ENCODE data around the gene STIM1. TPM values are rescaled to one million over a fixed set of nuclear protein-coding genes. Genes with fewer than 3 reads are reported as not detected.

Gene STIM1
- polyA plus RNA-seq, 1 donor, result 24.9 TPM

GRCh38 chr11:4018641-4019040 lies 163.2 kb downstream of the STIM1 start:
- no peaks in the 10 kb centered on the region for H3K9me3 ChIP-seq (ENCODE audit: control insufficient read depth, low read depth, low read length)
- DNase-seq, result no peak
- 100% methylated on average over 1 of the region's 2 CpGs for WGBS (ENCODE audit: insufficient coverage, low lambda C conversion rate)
- H3K4me1 ChIP-seq (ENCODE audit: control insufficient read depth, insufficient read depth, low read length), result no peaks in the 10 kb centered on the region
- H3K27ac ChIP-seq (ENCODE audit: low read length), result no peak overlapping the region
- H3K27me3 ChIP-seq (ENCODE audit: control insufficient read depth, insufficient read depth, low read length), result no peaks in the 10 kb centered on the region
- no peaks in the 10 kb centered on the region for H3K36me3 ChIP-seq (ENCODE audit: control insufficient read depth, insufficient read depth, low read length)
- no peak overlapping the region for H3K4me3 ChIP-seq (ENCODE audit: low read length)

GRCh38 chr11:4019891-4020290 lies 164.4 kb downstream of the STIM1 start:
- no peak for DNase-seq
- Histone ChIP-seq H3K27me3 (ENCODE audit: control insufficient read depth, insufficient read depth, low read length) (no peaks in the 10 kb centered on the region), H3K27ac (ENCODE audit: low read length) (no peak overlapping the region), H3K4me3 (ENCODE audit: low read length) (no peak overlapping the region), H3K4me1 (ENCODE audit: control insufficient read depth, insufficient read depth, low read length) (no peaks in the 10 kb centered on the region), H3K9me3 (ENCODE audit: control insufficient read depth, low read depth, low read length) (no peaks in the 10 kb centered on the region), H3K36me3 (ENCODE audit: control insufficient read depth, insufficient read depth, low read length) (no peaks in the 10 kb centered on the region)
- WGBS (ENCODE audit: insufficient coverage, low lambda C conversion rate), result 92% methylated on average over 2 of the region's 3 CpGs

- no peaks in the 10 kb centered on the region for H3K27me3 ChIP-seq (ENCODE audit: control insufficient read depth, insufficient read depth, low read length)
- WGBS (ENCODE audit: insufficient coverage, low lambda C conversion rate), result no CpG with 5 or more reads among the region's 5 CpGs
- no peak overlapping the region for H3K4me3 ChIP-seq (ENCODE audit: low read length)
- no peaks in the 10 kb centered on the region for H3K9me3 ChIP-seq (ENCODE audit: control insufficient read depth, low read depth, low read length)
- H3K27ac ChIP-seq (ENCODE audit: low read length), result no peak overlapping the region
- H3K4me1 ChIP-seq (ENCODE audit: control insufficient read depth, insufficient read depth, low read length), result no peaks in the 10 kb centered on the region
- H3K36me3 ChIP-seq (ENCODE audit: control insufficient read depth, insufficient read depth, low read length), result no peaks in the 10 kb centered on the region
- no peak for DNase-seq
Observed at GRCh38 chr11:4022669-4023068, 167.2 kb downstream of the STIM1 start.

- Histone ChIP-seq H3K27me3 (ENCODE audit: control insufficient read depth, insufficient read depth, low read length) (no peaks in the 10 kb centered on the region), H3K27ac (ENCODE audit: low read length) (peak overlapping the region; percentile 24), H3K4me3 (ENCODE audit: low read length) (no peak overlapping the region), H3K36me3 (ENCODE audit: control insufficient read depth, insufficient read depth, low read length) (no peaks in the 10 kb centered on the region), H3K9me3 (ENCODE audit: control insufficient read depth, low read depth, low read length) (no peaks in the 10 kb centered on the region), H3K4me1 (ENCODE audit: control insufficient read depth, insufficient read depth, low read length) (no peaks in the 10 kb centered on the region)
- DNase-seq, result peak in 1 of 2 donors; percentile 32
- WGBS (ENCODE audit: insufficient coverage, low lambda C conversion rate), result 79% methylated on average over 2 of the region's 3 CpGs
Observed at GRCh38 chr11:4025248-4025966, 169.9 kb downstream of the STIM1 start.

GRCh38 chr11:4025967-4026324 lies 170.5 kb downstream of the STIM1 start:
- H3K4me1 ChIP-seq (ENCODE audit: control insufficient read depth, insufficient read depth, low read length), result no peaks in the 10 kb centered on the region
- no peaks in the 10 kb centered on the region for H3K27me3 ChIP-seq (ENCODE audit: control insufficient read depth, insufficient read depth, low read length)
- no peak overlapping the region for H3K4me3 ChIP-seq (ENCODE audit: low read length)
- H3K36me3 ChIP-seq (ENCODE audit: control insufficient read depth, insufficient read depth, low read length), result no peaks in the 10 kb centered on the region
- H3K9me3 ChIP-seq (ENCODE audit: control insufficient read depth, low read depth, low read length), result no peaks in the 10 kb centered on the region
- DNase-seq, result peak in 1 of 2 donors; percentile 24
- no CpG with 5 or more reads among the region's 2 CpGs for WGBS (ENCODE audit: insufficient coverage, low lambda C conversion rate)
- H3K27ac ChIP-seq (ENCODE audit: low read length), result peak overlapping the region; percentile 24

- H3K27ac ChIP-seq (ENCODE audit: low read length), result peak overlapping the region; percentile 13
- H3K4me3 ChIP-seq (ENCODE audit: low read length), result no peak overlapping the region
- no peaks in the 10 kb centered on the region for H3K4me1 ChIP-seq (ENCODE audit: control insufficient read depth, insufficient read depth, low read length)
- no peaks in the 10 kb centered on the region for H3K27me3 ChIP-seq (ENCODE audit: control insufficient read depth, insufficient read depth, low read length)
- DNase-seq, result no peak
- H3K36me3 ChIP-seq (ENCODE audit: control insufficient read depth, insufficient read depth, low read length), result no peaks in the 10 kb centered on the region
- no CpG with 5 or more reads among the region's 1 CpG for WGBS (ENCODE audit: insufficient coverage, low lambda C conversion rate)
- H3K9me3 ChIP-seq (ENCODE audit: control insufficient read depth, low read depth, low read length), result no peaks in the 10 kb centered on the region
Observed at GRCh38 chr11:4026389-4026788, 170.9 kb downstream of the STIM1 start.

- H3K4me1 ChIP-seq (ENCODE audit: control insufficient read depth, insufficient read depth, low read length), result no peaks in the 10 kb centered on the region
- H3K36me3 ChIP-seq (ENCODE audit: control insufficient read depth, insufficient read depth, low read length), result no peaks in the 10 kb centered on the region
- H3K9me3 ChIP-seq (ENCODE audit: control insufficient read depth, low read depth, low read length), result no peaks in the 10 kb centered on the region
- no peak overlapping the region for H3K27ac ChIP-seq (ENCODE audit: low read length)
- DNase-seq, result no peak
- WGBS (ENCODE audit: insufficient coverage, low lambda C conversion rate), result 67% methylated on average over 1 of the region's 1 CpG
- no peak overlapping the region for H3K4me3 ChIP-seq (ENCODE audit: low read length)
- H3K27me3 ChIP-seq (ENCODE audit: control insufficient read depth, insufficient read depth, low read length), result no peaks in the 10 kb centered on the region
Observed at GRCh38 chr11:4027746-4028145, 172.3 kb downstream of the STIM1 start.

GRCh38 chr11:4030197-4030596 lies 174.7 kb downstream of the STIM1 start:
- Histone ChIP-seq H3K36me3 (ENCODE audit: control insufficient read depth, insufficient read depth, low read length) (no peaks in the 10 kb centered on the region), H3K4me1 (ENCODE audit: control insufficient read depth, insufficient read depth, low read length) (no peaks in the 10 kb centered on the region), H3K27ac (ENCODE audit: low read length) (no peak overlapping the region), H3K27me3 (ENCODE audit: control insufficient read depth, insufficient read depth, low read length) (no peaks in the 10 kb centered on the region), H3K9me3 (ENCODE audit: control insufficient read depth, low read depth, low read length) (no peaks in the 10 kb centered on the region), H3K4me3 (ENCODE audit: low read length) (no peak overlapping the region)
- no peak for DNase-seq
- WGBS (ENCODE audit: insufficient coverage, low lambda C conversion rate), result no CpG with 5 or more reads among the region's 3 CpGs

GRCh38 chr11:4032097-4032496 lies 176.6 kb downstream of the STIM1 start:
- no peaks in the 10 kb centered on the region for H3K4me1 ChIP-seq (ENCODE audit: control insufficient read depth, insufficient read depth, low read length)
- no peaks in the 10 kb centered on the region for H3K9me3 ChIP-seq (ENCODE audit: control insufficient read depth, low read depth, low read length)
- no peak for DNase-seq
- H3K4me3 ChIP-seq (ENCODE audit: low read length), result no peak overlapping the region
- H3K36me3 ChIP-seq (ENCODE audit: control insufficient read depth, insufficient read depth, low read length), result no peaks in the 10 kb centered on the region
- 50% methylated on average over 2 of the region's 2 CpGs for WGBS (ENCODE audit: insufficient coverage, low lambda C conversion rate)
- no peaks in the 10 kb centered on the region for H3K27me3 ChIP-seq (ENCODE audit: control insufficient read depth, insufficient read depth, low read length)
- H3K27ac ChIP-seq (ENCODE audit: low read length), result no peak overlapping the region

- Histone ChIP-seq H3K27me3 (ENCODE audit: control insufficient read depth, insufficient read depth, low read length) (no peaks in the 10 kb centered on the region), H3K4me3 (ENCODE audit: low read length) (no peak overlapping the region), H3K4me1 (ENCODE audit: control insufficient read depth, insufficient read depth, low read length) (no peaks in the 10 kb centered on the region), H3K36me3 (ENCODE audit: control insufficient read depth, insufficient read depth, low read length) (no peaks in the 10 kb centered on the region), H3K27ac (ENCODE audit: low read length) (no peak overlapping the region), H3K9me3 (ENCODE audit: control insufficient read depth, low read depth, low read length) (no peaks in the 10 kb centered on the region)
- DNase-seq, result no peak
- WGBS (ENCODE audit: insufficient coverage, low lambda C conversion rate), result 90% methylated on average over 2 of the region's 4 CpGs
Observed at GRCh38 chr11:4035985-4036384, 180.5 kb downstream of the STIM1 start.

- H3K36me3 ChIP-seq (ENCODE audit: control insufficient read depth, insufficient read depth, low read length), result no peaks in the 10 kb centered on the region
- no peaks in the 10 kb centered on the region for H3K9me3 ChIP-seq (ENCODE audit: control insufficient read depth, low read depth, low read length)
- DNase-seq, result no peak
- no peaks in the 10 kb centered on the region for H3K27me3 ChIP-seq (ENCODE audit: control insufficient read depth, insufficient read depth, low read length)
- H3K27ac ChIP-seq (ENCODE audit: low read length), result no peak overlapping the region
- WGBS (ENCODE audit: insufficient coverage, low lambda C conversion rate), result no CpG with 5 or more reads among the region's 3 CpGs
- no peak overlapping the region for H3K4me3 ChIP-seq (ENCODE audit: low read length)
- no peaks in the 10 kb centered on the region for H3K4me1 ChIP-seq (ENCODE audit: control insufficient read depth, insufficient read depth, low read length)
Observed at GRCh38 chr11:4039011-4039410, 183.5 kb downstream of the STIM1 start.
